ENCODE results near the gene KCNK6. TPM values are rescaled to one million over a fixed set of nuclear protein-coding genes. Genes with fewer than 3 reads are reported as not detected.
"Not testable (repeated sequence)": the region's sequence is repeated elsewhere in the genome, so short reads cannot be mapped to it uniquely, and the experiment has no call there.

KCNK6 gene
- total RNA-seq, 1 experiment from 2014 or later = 5.9 TPM

- peak; percentile 89 for DNase-seq (ENCODE audit: low read depth)
Measured at GRCh38 chr19:38362076-38362945, 42.7 kb downstream of the KCNK6 start.

GRCh38 chr19:38362946-38363688 lies 43.5 kb downstream of the KCNK6 start:
- DNase-seq (ENCODE audit: low read depth) = not testable (repeated sequence)

- no peak for DNase-seq (ENCODE audit: low read depth)
Measured at GRCh38 chr19:38367041-38367440, 47.4 kb downstream of the KCNK6 start.

DNA sequence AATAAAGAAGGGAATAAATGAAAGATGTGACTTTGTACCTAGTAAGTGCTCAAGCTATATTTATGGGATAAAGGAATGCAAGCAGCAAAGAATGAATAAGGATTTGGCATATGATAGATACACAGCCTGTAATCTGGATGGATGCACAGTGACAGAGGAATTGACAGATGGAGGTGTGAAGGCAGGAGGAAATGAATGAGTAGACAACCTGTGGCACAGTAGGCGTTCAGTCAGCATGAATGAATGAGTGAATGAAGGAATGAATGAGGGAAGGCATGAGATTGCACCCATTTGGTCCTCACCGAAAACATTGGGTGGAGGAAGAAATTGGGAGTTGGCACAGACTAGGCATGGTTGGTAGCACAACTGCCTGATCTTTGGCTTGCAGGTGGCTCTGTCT lies 49.9 kb downstream of the KCNK6 start:
- no peak for DNase-seq (ENCODE audit: low read depth)

DNA sequence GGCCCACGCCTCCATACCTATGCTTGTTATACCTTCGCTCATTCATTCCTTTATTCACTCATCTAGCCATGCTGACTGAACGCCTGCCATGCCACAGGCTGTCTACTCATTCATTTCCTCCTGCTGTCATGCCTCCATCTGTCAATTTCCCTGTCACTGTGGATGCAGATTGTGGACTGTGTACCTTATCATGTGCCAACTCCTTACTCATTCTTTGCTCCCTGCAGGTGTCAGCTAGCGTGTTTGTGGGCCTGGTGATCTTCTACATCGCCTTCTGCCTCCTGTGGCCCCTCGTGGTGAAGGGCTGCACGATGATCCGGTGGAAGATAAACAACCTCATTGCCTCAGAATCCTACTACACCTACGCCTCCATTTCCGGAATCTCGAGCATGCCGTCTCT lies 50.7 kb downstream of the KCNK6 start:
- no peak for DNase-seq (ENCODE audit: low read depth)

DNA sequence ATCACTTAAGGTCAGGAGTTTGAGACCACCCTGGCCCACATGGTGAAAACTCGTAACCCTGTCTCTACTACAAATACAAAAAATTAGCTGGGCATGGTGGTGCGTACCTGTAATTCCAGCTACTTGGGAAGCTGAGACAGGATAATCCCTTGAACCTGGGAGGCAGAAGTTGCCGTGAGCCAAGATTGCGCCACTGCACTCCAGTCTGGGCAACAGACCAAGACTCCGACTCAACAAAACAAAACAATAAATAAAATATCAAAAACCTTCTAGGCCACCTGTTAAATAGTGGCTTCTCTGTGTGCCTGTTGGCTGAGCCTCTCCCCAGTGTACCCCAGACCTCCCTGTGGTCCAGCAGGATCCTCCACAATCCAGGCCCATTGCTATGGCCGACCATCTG lies 51.4 kb downstream of the KCNK6 start:
- no peak for DNase-seq (ENCODE audit: low read depth)

- DNase-seq (ENCODE audit: low read depth) = no peak
Measured at GRCh38 chr19:38373907-38374331, 54.3 kb downstream of the KCNK6 start.

- peak; percentile 99 for DNase-seq (ENCODE audit: low read depth)
Measured at GRCh38 chr19:38374332-38375097, 54.9 kb downstream of the KCNK6 start, which contains the start of gene PSMD8. Gene PSMD8 (plus strand): TSS chr19:38374571. CDS start chr19:38374602, 31 bp downstream.

GRCh38 chr19:38375098-38375493 lies 55.5 kb downstream of the KCNK6 start:
- no peak for DNase-seq (ENCODE audit: low read depth)

DNA sequence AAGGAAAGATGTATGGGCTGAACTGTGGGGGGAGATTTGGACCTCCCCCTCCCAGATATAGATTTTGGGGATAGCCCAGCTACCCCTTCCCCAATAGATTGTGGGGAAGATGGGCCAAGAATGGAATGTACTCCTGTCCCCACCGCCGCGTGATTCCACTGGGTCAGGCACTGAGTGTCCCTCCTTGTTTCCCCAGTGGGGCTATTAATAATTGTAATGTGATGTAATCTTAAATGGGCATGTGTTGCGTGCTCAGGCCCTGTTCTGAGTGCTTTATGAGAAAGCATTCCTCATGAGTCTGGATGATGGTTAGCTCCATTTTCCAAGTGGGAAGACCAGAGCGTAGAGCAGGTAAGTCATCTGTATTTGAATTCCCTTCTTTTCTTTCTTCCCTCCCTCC lies 56.1 kb downstream of the KCNK6 start:
- no peak for DNase-seq (ENCODE audit: low read depth)

DNA sequence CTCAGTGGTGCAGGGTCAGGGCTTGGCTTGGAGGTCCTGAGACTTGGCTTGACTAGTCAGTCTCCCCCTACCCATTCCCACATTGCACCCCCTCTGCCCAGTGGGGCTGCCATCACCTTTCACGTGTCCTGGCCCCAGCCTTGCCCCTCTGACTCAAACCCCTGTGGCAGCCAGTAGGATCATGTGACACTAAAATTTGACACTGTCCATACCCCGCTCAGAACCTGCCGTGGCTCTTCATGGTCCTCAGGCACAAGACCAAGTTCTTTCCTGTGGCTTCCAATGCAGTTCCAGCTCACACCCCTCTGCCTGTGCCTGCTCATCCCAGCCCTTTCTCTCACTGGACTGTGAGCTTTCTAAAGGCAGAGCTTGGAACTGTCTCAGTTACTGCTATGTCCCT lies 56.9 kb downstream of the KCNK6 start:
- DNase-seq (ENCODE audit: low read depth) = no peak

DNA sequence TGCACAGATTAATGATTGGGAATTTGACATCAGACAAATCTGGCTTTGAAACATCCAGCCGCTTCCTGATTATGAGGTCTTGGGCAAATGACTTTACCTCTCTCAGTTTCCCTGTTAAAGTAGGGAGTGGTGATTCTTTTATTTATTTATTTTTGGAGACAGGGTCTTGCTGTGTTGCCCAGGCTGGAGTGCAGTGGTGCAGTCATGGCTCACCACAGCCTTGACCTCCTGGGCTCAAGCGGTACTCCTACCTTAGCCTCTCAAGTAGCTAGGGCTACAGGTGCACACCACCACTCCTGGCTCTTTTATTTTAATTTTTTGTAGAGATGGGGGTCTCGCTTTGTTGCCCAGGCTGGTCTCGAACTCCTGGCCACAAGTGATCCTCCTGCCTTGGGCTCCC lies 57.4 kb downstream of the KCNK6 start:
- DNase-seq (ENCODE audit: low read depth) = no peak

GRCh38 chr19:38378866-38379265 lies 59.2 kb downstream of the KCNK6 start:
- no peak for DNase-seq (ENCODE audit: low read depth)

- no peak for DNase-seq (ENCODE audit: low read depth)
Measured at GRCh38 chr19:38381138-38381537, 61.5 kb downstream of the KCNK6 start.

Other genes starting within 250 kb of the KCNK6 start
- gene DPF1, start 95.6 kb upstream of the KCNK6 start, total RNA-seq (2014; rRNA removed; shearing (Covaris generic)) = 5.3 and 6.4 TPM in 2 replicates
- 6.1 TPM in 1 of 2 replicates, not detected in the other for gene PPP1R14A, start 63.5 kb upstream of the KCNK6 start, total RNA-seq (2014; rRNA removed; shearing (Covaris generic))
- 3.3 and 5.5 TPM in 2 replicates for gene SPINT2, start 55.3 kb upstream of the KCNK6 start, total RNA-seq (2014; rRNA removed; shearing (Covaris generic))
- gene C19orf33, start 15.6 kb upstream of the KCNK6 start, total RNA-seq (2014; rRNA removed; shearing (Covaris generic)) = 2.7 TPM in 1 of 2 replicates, not detected in the other
- gene YIF1B, start 3.9 kb upstream of the KCNK6 start, total RNA-seq (2014; rRNA removed; shearing (Covaris generic)) = 97.5 and 99.7 TPM in 2 replicates
- 0.23 and 0.45 TPM in 2 replicates for gene CATSPERG, start 16.0 kb downstream of the KCNK6 start, total RNA-seq (2014; rRNA removed; shearing (Covaris generic))
- 273 and 343 TPM in 2 replicates for gene PSMD8, start 54.7 kb downstream of the KCNK6 start, total RNA-seq (2014; rRNA removed; shearing (Covaris generic))
- gene GGN, start 68.2 kb downstream of the KCNK6 start, total RNA-seq (2014; rRNA removed; shearing (Covaris generic)) = not detected in 2 replicates
- gene SPRED3, start 68.9 kb downstream of the KCNK6 start, total RNA-seq (2014; rRNA removed; shearing (Covaris generic)) = 0.06 and 0.91 TPM in 2 replicates
- 19.0 and 21.9 TPM in 2 replicates for gene FAM98C, start 83.2 kb downstream of the KCNK6 start, total RNA-seq (2014; rRNA removed; shearing (Covaris generic))
- not detected in 2 replicates for gene RASGRP4, start 106.4 kb downstream of the KCNK6 start, total RNA-seq (2014; rRNA removed; shearing (Covaris generic))
- gene RYR1, start 113.8 kb downstream of the KCNK6 start, total RNA-seq (2014; rRNA removed; shearing (Covaris generic)) = 0.03 and 0.11 TPM in 2 replicates